Parathyroid adenoma (tissue), 2 donors: ENCODE measurements around the gene S100A10.

ENCODE experiments used
- H2AFZ ChIP-seq: fragments of 300-600 bp; sonication (generic); one replicate; pipeline ENCODE4 v1.7.0; 2017; ENCODE audit warnings: antibody characterized with exemption, mild to moderate bottlenecking
- H3K27ac ChIP-seq: fragments of 300-600 bp; sonication (generic); one replicate; pipeline ENCODE4 v1.7.0; 2017
- H3K27me3 ChIP-seq: fragments of 300-600 bp; sonication (generic); one replicate; pipeline ENCODE4 v1.7.0; 2017; ENCODE audit warnings: low read length; ENCODE audit not compliant: control insufficient read depth, insufficient read depth
- H3K36me3 ChIP-seq: fragments of 300-600 bp; sonication (generic); one replicate; pipeline ENCODE4 v1.7.0; 2017; ENCODE audit warnings: low read length; ENCODE audit not compliant: control insufficient read depth, insufficient read depth
- H3K4me1 ChIP-seq: fragments of 300-600 bp; sonication (generic); one replicate; pipeline ENCODE4 v1.7.0; 2017; ENCODE audit warnings: control low read depth
- H3K4me2 ChIP-seq: fragments of 300-600 bp; sonication (generic); one replicate; pipeline ENCODE4 v1.7.0; 2017; ENCODE audit warnings: low read length
- H3K4me3 ChIP-seq: fragments of 300-600 bp; sonication (generic); one replicate; pipeline ENCODE4 v1.7.0; 2017; ENCODE audit warnings: low read depth, low read length
- H3K79me2 ChIP-seq: fragments of 300-600 bp; sonication (generic); one replicate; pipeline ENCODE4 v1.7.0; 2017; ENCODE audit warnings: control low read depth
- H3K9ac ChIP-seq: fragments of 300-600 bp; sonication (generic); one replicate; pipeline ENCODE4 v1.7.0; 2017; ENCODE audit warnings: mild to moderate bottlenecking
- H3K9me3 ChIP-seq: fragments of 300-600 bp; sonication (generic); one replicate; pipeline ENCODE4 v1.7.0; 2017; ENCODE audit warnings: low read length; ENCODE audit not compliant: control insufficient read depth
- CTCF ChIP-seq: fragments of 300-600 bp; sonication (generic); IDR thresholded peaks from one replicate; pipeline ENCODE4 v1.7.0; 2017; ENCODE audit warnings: antibody characterized with exemption, mild to moderate bottlenecking
- donor health status: primary hyperparathyroidism.

S100A10 gene

DNA sequence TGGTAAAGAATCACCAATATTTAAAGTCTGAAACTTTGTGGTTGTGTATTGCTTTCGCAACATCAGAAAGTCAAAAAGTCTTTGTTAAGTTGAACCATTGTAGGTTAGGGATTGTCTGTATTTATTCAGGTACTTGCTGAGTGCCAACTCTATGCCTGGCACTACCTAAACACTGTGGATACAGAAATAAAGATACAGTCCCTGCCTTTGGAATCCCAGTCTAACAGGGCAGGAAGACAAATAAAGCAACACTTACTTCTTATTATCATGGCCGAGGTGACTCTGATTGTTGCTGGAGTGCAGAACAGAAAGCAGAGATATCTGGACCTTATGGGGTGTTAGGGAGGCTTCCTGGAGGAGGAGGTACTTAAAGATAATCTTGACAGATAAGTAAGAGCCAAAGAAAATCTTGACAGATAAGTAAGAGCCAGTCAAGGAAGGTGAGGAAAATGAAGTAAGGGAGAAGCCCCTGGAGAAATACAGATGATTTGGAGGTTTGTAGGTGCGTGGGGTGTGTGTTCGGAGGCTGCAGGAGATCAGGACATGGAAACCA, 11.8 kb upstream of the S100A10 start:
- H3K79me2 ChIP-seq: no peaks in the 10 kb centered on the region
- no peak for TF ChIP-seq CTCF
- no peak overlapping the region for H3K9ac ChIP-seq
- H3K36me3 ChIP-seq: no peaks in the 10 kb centered on the region
- no peaks in the 10 kb centered on the region for H3K4me1 ChIP-seq
- H2AFZ ChIP-seq: no peak overlapping the region
- no peaks in the 10 kb centered on the region for H3K9me3 ChIP-seq
- H3K4me2 ChIP-seq: no peak overlapping the region
- H3K27me3 ChIP-seq: no peaks in the 10 kb centered on the region
- H3K27ac ChIP-seq: no peak overlapping the region
- no peak overlapping the region for H3K4me3 ChIP-seq

DNA sequence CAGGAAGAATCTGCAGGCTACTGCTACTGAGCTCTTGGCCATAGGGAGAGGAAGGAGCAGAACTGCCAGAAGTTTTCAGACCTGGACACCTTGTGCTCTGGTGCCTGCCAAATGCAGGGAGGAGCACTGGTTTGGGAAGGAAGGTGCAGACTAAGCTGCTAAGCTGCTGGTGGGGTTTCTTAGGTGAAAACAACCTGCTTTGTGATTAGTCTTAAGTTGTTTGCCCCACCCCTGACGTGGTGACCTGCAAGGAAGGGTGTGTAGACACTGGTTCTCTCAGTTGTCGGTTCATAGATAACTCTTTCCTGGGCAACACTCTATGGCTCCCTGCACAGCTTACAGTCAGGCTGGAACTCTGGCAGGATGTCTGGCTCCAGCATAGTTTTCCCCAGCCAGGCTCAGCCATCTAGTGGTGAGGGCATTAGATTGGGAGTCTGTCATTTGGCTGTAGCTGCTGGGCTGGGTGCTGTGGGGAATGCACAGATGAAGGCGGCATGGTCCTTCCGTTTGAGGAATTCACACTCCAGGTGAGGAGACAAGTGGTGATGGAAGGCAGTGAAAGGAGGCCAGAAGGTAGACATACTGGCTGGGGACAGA, 10.3 kb upstream of the S100A10 start:
- H3K27ac ChIP-seq: no peak overlapping the region
- no peaks in the 10 kb centered on the region for H3K4me1 ChIP-seq
- H3K4me2 ChIP-seq: no peak overlapping the region
- TF ChIP-seq CTCF: no peak
- H3K9ac ChIP-seq: no peak overlapping the region
- H3K4me3 ChIP-seq: no peak overlapping the region
- H3K79me2 ChIP-seq: no peaks in the 10 kb centered on the region
- H3K27me3 ChIP-seq: no peaks in the 10 kb centered on the region
- no peaks in the 10 kb centered on the region for H3K36me3 ChIP-seq
- H3K9me3 ChIP-seq: no peaks in the 10 kb centered on the region
- no peak overlapping the region for H2AFZ ChIP-seq

DNA sequence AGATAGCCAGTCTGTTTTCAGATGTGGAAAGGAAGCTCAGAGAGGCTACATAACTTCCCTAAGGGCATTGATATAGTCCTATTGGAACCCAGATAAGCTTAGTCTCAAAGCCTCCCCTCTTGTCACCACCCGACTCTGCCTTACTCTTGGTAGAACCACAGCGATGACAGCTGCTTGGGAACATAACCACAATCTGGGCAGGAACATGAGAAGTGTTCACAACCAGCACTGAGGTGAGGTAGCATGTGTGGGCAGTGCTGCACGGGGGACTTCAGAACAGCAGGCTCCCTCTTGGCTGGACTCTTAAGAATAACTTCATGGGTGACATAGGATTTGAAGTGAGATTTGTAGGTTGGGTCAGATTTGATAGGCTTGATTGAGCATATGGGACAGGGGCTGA, 9.3 kb upstream of the S100A10 start:
- no peaks in the 10 kb centered on the region for H3K9me3 ChIP-seq
- H3K9ac ChIP-seq: no peak overlapping the region
- TF ChIP-seq CTCF: no peak
- no peak overlapping the region for H2AFZ ChIP-seq
- no peaks in the 10 kb centered on the region for H3K36me3 ChIP-seq
- no peaks in the 10 kb centered on the region for H3K4me1 ChIP-seq
- no peaks in the 10 kb centered on the region for H3K79me2 ChIP-seq
- H3K27ac ChIP-seq: no peak overlapping the region
- H3K4me3 ChIP-seq: no peak overlapping the region
- no peaks in the 10 kb centered on the region for H3K27me3 ChIP-seq
- no peak overlapping the region for H3K4me2 ChIP-seq

GRCh38 chr1:152001631-152002584, 8.2 kb upstream of the S100A10 start:
- Histone ChIP-seq H3K27me3 (no peaks in the 10 kb centered on the region), H3K9ac (no peak overlapping the region), H3K79me2 (no peaks in the 10 kb centered on the region), H3K4me2 (no peak overlapping the region), H3K36me3 (no peaks in the 10 kb centered on the region), H3K4me1 (no peaks in the 10 kb centered on the region), H3K27ac (no peak overlapping the region), H3K4me3 (no peak overlapping the region), H3K9me3 (no peaks in the 10 kb centered on the region), H2AFZ (no peak overlapping the region)
- peak; percentile 80 for TF ChIP-seq CTCF
